ENCODE results near the gene LRP1B.

LRP1B gene

GRCh38 chr2:141748616-141749015, 382.2 kb downstream of the LRP1B start:
- Histone ChIP-seq H2AFZ (ENCODE audit: low read length) (no peak overlapping the region), H3K9me3 (ENCODE audit: low read length) (no peaks in the 10 kb centered on the region), H3K9ac (ENCODE audit: low read length) (no peak overlapping the region), H3K27me3 (ENCODE audit: insufficient read depth, low read length) (no peaks in the 10 kb centered on the region), H3K79me2 (ENCODE audit: insufficient read depth, low read length) (no peaks in the 10 kb centered on the region), H3K36me3 (ENCODE audit: insufficient read depth, low read length) (no peaks in the 10 kb centered on the region), H3K9me2 (ENCODE audit: low read depth, low read length) (no peaks in the 10 kb centered on the region), H3F3A (ENCODE audit: insufficient read depth, low read length) (no peaks in the 10 kb centered on the region), H3K27ac (ENCODE audit: low read depth, low read length, poor library complexity, severe bottlenecking) (no peak overlapping the region), H3K4me3 (ENCODE audit: low read depth, low read length, poor library complexity, severe bottlenecking) (no peak overlapping the region), H4K20me1 (ENCODE audit: insufficient read depth, low read length) (no peaks in the 10 kb centered on the region), H3K4me2 (ENCODE audit: low read length) (no peak overlapping the region), H3K4me1 (ENCODE audit: insufficient read depth, low read length, severe bottlenecking) (no peaks in the 10 kb centered on the region)
- TF ChIP-seq, protein P1, sequence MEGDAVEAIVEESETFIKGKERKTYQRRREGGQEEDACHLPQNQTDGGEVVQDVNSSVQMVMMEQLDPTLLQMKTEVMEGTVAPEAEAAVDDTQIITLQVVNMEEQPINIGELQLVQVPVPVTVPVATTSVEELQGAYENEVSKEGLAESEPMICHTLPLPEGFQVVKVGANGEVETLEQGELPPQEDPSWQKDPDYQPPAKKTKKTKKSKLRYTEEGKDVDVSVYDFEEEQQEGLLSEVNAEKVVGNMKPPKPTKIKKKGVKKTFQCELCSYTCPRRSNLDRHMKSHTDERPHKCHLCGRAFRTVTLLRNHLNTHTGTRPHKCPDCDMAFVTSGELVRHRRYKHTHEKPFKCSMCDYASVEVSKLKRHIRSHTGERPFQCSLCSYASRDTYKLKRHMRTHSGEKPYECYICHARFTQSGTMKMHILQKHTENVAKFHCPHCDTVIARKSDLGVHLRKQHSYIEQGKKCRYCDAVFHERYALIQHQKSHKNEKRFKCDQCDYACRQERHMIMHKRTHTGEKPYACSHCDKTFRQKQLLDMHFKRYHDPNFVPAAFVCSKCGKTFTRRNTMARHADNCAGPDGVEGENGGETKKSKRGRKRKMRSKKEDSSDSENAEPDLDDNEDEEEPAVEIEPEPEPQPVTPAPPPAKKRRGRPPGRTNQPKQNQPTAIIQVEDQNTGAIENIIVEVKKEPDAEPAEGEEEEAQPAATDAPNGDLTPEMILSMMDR (IDR thresholded peaks at IDR 0.05; ENCODE audit: low read length): no peak
- no peak for TF ChIP-seq EZH2 (IDR thresholded peaks at IDR 0.05; ENCODE audit: borderline replicate concordance, low read length)

DNA sequence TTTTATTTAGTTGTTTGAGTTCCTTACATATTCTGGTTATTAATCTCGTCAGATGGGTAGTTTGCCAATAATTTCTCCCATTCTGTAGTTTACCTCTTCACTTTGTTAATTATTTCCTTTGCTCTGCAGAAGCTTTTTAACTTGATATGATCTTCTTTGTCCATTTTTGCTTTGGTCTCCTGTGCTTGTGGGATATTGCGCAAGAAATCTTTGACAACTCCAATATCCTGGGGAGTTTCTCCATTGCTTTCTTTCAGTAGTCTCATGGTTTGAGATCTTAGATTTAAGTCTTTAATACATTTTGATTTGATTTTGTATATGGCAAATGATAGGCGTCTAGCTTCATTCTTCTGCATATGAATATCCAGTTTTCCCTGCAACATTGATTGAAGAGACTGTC, 389.2 kb downstream of the LRP1B start:
- TF ChIP-seq, protein P1 (IDR thresholded peaks at IDR 0.05; ENCODE audit: low read length): no peak
- TF ChIP-seq EZH2 (IDR thresholded peaks at IDR 0.05; ENCODE audit: borderline replicate concordance, low read length): no peak
- no peak overlapping the region for H2AFZ ChIP-seq (ENCODE audit: low read length)

GRCh38 chr2:141737492-141738255, 393.1 kb downstream of the LRP1B start:
- H3K27ac ChIP-seq (ENCODE audit: low read depth, low read length, poor library complexity, severe bottlenecking): no peak overlapping the region
- no peaks in the 10 kb centered on the region for H3K79me2 ChIP-seq (ENCODE audit: insufficient read depth, low read length)
- H3K4me1 ChIP-seq (ENCODE audit: insufficient read depth, low read length, severe bottlenecking): no peaks in the 10 kb centered on the region
- H3K9me3 ChIP-seq (ENCODE audit: low read length): no peaks in the 10 kb centered on the region
- H3K9ac ChIP-seq (ENCODE audit: low read length): no peak overlapping the region
- no peaks in the 10 kb centered on the region for H3K27me3 ChIP-seq (ENCODE audit: insufficient read depth, low read length)
- no peaks in the 10 kb centered on the region for H3K36me3 ChIP-seq (ENCODE audit: insufficient read depth, low read length)
- H3K9me2 ChIP-seq (ENCODE audit: low read depth, low read length): no peaks in the 10 kb centered on the region
- TF ChIP-seq, protein P1 (IDR thresholded peaks at IDR 0.05; ENCODE audit: low read length): no peak
- no peak for TF ChIP-seq EZH2 (IDR thresholded peaks at IDR 0.05; ENCODE audit: borderline replicate concordance, low read length)
- H4K20me1 ChIP-seq (ENCODE audit: insufficient read depth, low read length): no peaks in the 10 kb centered on the region
- H2AFZ ChIP-seq (ENCODE audit: low read length): no peak overlapping the region
- H3K4me3 ChIP-seq (ENCODE audit: low read depth, low read length, poor library complexity, severe bottlenecking): no peak overlapping the region
- H3F3A ChIP-seq (ENCODE audit: insufficient read depth, low read length): no peaks in the 10 kb centered on the region
- H3K4me2 ChIP-seq (ENCODE audit: low read length): no peak overlapping the region

More for the DNA sequence above, 389.2 kb downstream of the LRP1B start:
- H3K36me3 ChIP-seq (ENCODE audit: insufficient read depth, low read length): no peaks in the 10 kb centered on the region
- no peaks in the 10 kb centered on the region for H3K4me1 ChIP-seq (ENCODE audit: insufficient read depth, low read length, severe bottlenecking)
- H3F3A ChIP-seq (ENCODE audit: insufficient read depth, low read length): no peaks in the 10 kb centered on the region
- H3K9me3 ChIP-seq (ENCODE audit: low read length): no peaks in the 10 kb centered on the region
- no peak overlapping the region for H3K27ac ChIP-seq (ENCODE audit: low read depth, low read length, poor library complexity, severe bottlenecking)
- H3K9me2 ChIP-seq (ENCODE audit: low read depth, low read length): no peaks in the 10 kb centered on the region
- H3K4me2 ChIP-seq (ENCODE audit: low read length): no peak overlapping the region
- no peak overlapping the region for H3K4me3 ChIP-seq (ENCODE audit: low read depth, low read length, poor library complexity, severe bottlenecking)
- H4K20me1 ChIP-seq (ENCODE audit: insufficient read depth, low read length): no peaks in the 10 kb centered on the region
- no peaks in the 10 kb centered on the region for H3K79me2 ChIP-seq (ENCODE audit: insufficient read depth, low read length)
- no peak overlapping the region for H3K9ac ChIP-seq (ENCODE audit: low read length)
- no peaks in the 10 kb centered on the region for H3K27me3 ChIP-seq (ENCODE audit: insufficient read depth, low read length)
